KMS-11 (cell line): ENCODE data around the gene SLC35F3.

Experiments used
- H2AFZ ChIP-seq: fragments of 200-600 bp; sonication (generic); 2 replicates; pipeline ENCODE4 v1.6.1; 2016; ENCODE audit warnings: antibody characterized with exemption, mixed run types, low read depth
- H3K27ac ChIP-seq: fragments of 200-600 bp; sonication (generic); 2 replicates; pipeline ENCODE4 v1.6.1; 2016; ENCODE audit warnings: mild to moderate bottlenecking, mixed run types
- H3K27me3 ChIP-seq: fragments of 200-600 bp; sonication (generic); 2 replicates; pipeline ENCODE4 v1.6.1; 2017; ENCODE audit warnings: mild to moderate bottlenecking, low read depth, mixed run types, moderate library complexity; ENCODE audit not compliant: insufficient read depth
- H3K36me3 ChIP-seq: fragments of 200-600 bp; sonication (generic); 2 replicates; pipeline ENCODE4 v1.6.1; 2017; ENCODE audit warnings: mild to moderate bottlenecking, mixed run types; ENCODE audit not compliant: insufficient read depth
- H3K4me1 ChIP-seq: fragments of 200-600 bp; sonication (generic); 2 replicates; pipeline ENCODE4 v1.6.1; 2016; ENCODE audit warnings: mild to moderate bottlenecking, low read depth, mixed run types; ENCODE audit not compliant: poor library complexity, severe bottlenecking
- H3K4me2 ChIP-seq: fragments of 200-600 bp; sonication (generic); 2 replicates; pipeline ENCODE4 v1.7.0; 2016; ENCODE audit warnings: mild to moderate bottlenecking, mixed run types
- H3K4me3 ChIP-seq: fragments of 200-600 bp; sonication (generic); IDR thresholded peaks from 2 replicates; pipeline ENCODE4 v1.6.1; 2017; ENCODE audit warnings: low read depth, low read length, mixed read lengths; ENCODE audit not compliant: insufficient read depth
- H3K79me2 ChIP-seq: fragments of 200-600 bp; sonication (generic); 2 replicates; pipeline ENCODE4 v1.6.1; 2016; ENCODE audit warnings: low read depth, mixed run types; ENCODE audit not compliant: insufficient read depth
- H3K9ac ChIP-seq: fragments of 200-600 bp; sonication (generic); 2 replicates; pipeline ENCODE4 v1.6.1; 2016; ENCODE audit warnings: mild to moderate bottlenecking, mixed run types
- H4K20me1 ChIP-seq: fragments of 200-600 bp; sonication (generic); 2 replicates; pipeline ENCODE4 v1.6.1; 2016; ENCODE audit warnings: mild to moderate bottlenecking, mixed run types; ENCODE audit not compliant: insufficient read depth
- TF ChIP-seq, protein P1 (sequence below): fragments of 200-600 bp; sonication (generic); conservative IDR thresholded peaks from 2 replicates; pipeline ENCODE4 v1.6.1; 2017; ENCODE audit warnings: low read depth, mild to moderate bottlenecking, antibody characterized with exemption, low read length, moderate library complexity, mixed read lengths

Gene SLC35F3

DNA sequence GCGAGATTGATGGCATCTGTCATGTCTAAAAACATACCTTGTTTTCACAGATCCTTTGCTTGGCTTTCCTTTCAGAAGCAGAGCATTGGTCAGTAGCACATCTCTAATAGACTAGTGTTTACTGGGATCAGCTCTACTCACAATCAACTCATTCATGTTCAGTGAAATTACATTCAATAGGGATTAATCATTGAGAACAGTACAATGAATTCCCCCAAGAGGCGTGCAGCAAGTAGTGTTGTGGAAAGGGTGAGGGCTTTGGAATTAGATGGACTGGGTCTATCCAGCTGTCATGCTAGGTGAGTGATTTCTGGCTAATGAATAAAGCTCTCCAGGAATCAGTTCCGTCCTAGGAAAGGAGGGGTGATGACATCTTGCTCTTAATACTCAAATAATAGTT is 313.6 kb downstream of the SLC35F3 start:
- no peaks in the 10 kb centered on the region for H4K20me1 ChIP-seq
- H3K79me2 ChIP-seq = no peaks in the 10 kb centered on the region
- no peaks in the 10 kb centered on the region for H3K27me3 ChIP-seq
- no peak overlapping the region for H2AFZ ChIP-seq
- H3K27ac ChIP-seq = no peak overlapping the region
- no peaks in the 10 kb centered on the region for H3K36me3 ChIP-seq
- H3K4me1 ChIP-seq = no peaks in the 10 kb centered on the region
- H3K4me3 ChIP-seq = no peak overlapping the region
- TF ChIP-seq, protein P1, sequence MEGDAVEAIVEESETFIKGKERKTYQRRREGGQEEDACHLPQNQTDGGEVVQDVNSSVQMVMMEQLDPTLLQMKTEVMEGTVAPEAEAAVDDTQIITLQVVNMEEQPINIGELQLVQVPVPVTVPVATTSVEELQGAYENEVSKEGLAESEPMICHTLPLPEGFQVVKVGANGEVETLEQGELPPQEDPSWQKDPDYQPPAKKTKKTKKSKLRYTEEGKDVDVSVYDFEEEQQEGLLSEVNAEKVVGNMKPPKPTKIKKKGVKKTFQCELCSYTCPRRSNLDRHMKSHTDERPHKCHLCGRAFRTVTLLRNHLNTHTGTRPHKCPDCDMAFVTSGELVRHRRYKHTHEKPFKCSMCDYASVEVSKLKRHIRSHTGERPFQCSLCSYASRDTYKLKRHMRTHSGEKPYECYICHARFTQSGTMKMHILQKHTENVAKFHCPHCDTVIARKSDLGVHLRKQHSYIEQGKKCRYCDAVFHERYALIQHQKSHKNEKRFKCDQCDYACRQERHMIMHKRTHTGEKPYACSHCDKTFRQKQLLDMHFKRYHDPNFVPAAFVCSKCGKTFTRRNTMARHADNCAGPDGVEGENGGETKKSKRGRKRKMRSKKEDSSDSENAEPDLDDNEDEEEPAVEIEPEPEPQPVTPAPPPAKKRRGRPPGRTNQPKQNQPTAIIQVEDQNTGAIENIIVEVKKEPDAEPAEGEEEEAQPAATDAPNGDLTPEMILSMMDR = no peak
- H3K9ac ChIP-seq = no peak overlapping the region
- no peak overlapping the region for H3K4me2 ChIP-seq

DNA sequence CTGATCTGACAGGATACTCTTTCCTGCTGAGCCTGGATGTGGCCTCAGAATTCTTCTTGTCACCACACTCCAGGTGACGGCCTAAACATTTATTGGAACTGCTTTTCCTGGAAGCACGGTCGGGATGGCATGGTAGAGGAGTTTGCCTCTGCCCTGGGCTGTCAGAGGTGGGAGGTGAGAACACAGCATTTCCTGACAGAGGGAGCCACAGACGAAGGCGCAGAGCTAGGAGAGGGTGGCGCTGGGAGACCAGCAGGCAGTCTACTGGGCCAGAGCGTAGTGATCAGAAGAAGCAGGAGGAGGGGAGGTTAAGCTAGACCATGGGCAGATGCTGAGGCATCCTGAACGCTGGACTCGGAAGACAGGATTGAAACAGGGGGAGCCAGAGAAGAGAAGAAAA is 315.2 kb downstream of the SLC35F3 start:
- Histone ChIP-seq H3K4me3 (no peak overlapping the region), H4K20me1 (no peaks in the 10 kb centered on the region), H3K36me3 (no peaks in the 10 kb centered on the region), H3K27me3 (no peaks in the 10 kb centered on the region), H3K27ac (no peak overlapping the region), H3K4me2 (no peak overlapping the region), H2AFZ (no peak overlapping the region), H3K79me2 (no peaks in the 10 kb centered on the region), H3K9ac (no peak overlapping the region), H3K4me1 (no peaks in the 10 kb centered on the region)
- TF ChIP-seq, protein P1 = no peak

GRCh38 chr1:234221601-234222000 is 317.1 kb downstream of the SLC35F3 start:
- Histone ChIP-seq H3K4me2 (no peak overlapping the region), H3K36me3 (no peaks in the 10 kb centered on the region), H3K4me3 (no peak overlapping the region), H3K27me3 (no peaks in the 10 kb centered on the region), H2AFZ (no peak overlapping the region), H3K79me2 (no peaks in the 10 kb centered on the region), H3K9ac (no peak overlapping the region), H4K20me1 (no peaks in the 10 kb centered on the region), H3K4me1 (no peaks in the 10 kb centered on the region), H3K27ac (no peak overlapping the region)
- TF ChIP-seq, protein P1 = no peak

DNA sequence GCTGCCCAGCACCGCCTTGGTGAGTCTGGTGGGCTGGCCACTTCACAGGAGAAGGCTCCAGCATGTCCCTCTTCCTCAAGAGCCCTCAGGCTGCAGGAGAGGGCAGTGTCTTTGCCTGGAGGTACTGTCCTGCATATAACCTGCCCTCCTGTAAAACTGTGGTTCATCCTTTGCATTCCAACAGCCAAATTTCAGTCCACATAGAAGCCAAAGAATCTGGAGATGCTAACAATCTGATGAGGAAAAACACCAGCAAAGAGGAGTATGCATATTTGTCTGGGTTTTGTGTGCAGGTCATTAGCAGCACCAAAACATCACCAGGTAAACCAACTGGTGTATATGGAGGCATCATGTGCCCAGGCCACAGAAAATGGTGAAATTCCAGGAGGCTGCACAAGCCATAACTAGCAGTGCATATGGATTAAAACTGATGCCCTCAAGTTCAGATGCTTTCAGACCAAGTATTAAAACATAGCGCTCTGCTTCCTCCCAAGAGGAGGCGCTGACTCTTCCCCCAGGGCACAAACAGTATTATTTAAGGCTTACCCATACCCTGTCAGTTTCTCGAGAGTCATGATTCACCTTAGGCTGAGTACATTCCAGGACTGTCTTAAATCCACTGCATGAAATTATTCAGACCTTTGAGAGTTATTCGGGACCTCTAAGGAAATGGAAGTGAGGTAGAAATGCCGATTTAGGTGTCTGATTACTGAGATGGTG is 318.2 kb downstream of the SLC35F3 start:
- H3K79me2 ChIP-seq = no peaks in the 10 kb centered on the region
- no peak overlapping the region for H2AFZ ChIP-seq
- H3K4me3 ChIP-seq = no peak overlapping the region
- H3K4me1 ChIP-seq = no peaks in the 10 kb centered on the region
- TF ChIP-seq, protein P1 = no peak
- H3K9ac ChIP-seq = no peak overlapping the region
- H3K27me3 ChIP-seq = no peaks in the 10 kb centered on the region
- no peak overlapping the region for H3K27ac ChIP-seq
- no peaks in the 10 kb centered on the region for H3K36me3 ChIP-seq
- H3K4me2 ChIP-seq = no peak overlapping the region
- H4K20me1 ChIP-seq = no peaks in the 10 kb centered on the region
